Activated CD8-positive, alpha-beta memory T cell treated with anti-CD3 and anti-CD28 coated beads, Interleukin-2, amount 10 ng/mL, durations not matched to agents 7 days and 5 days (primary cell): ENCODE results near the gene CA7. TPM values are rescaled to one million over a fixed set of nuclear protein-coding genes. Genes with fewer than 3 reads are reported as not detected.
"Not testable (repeated sequence)": the region's sequence is repeated elsewhere in the genome, so short reads cannot be mapped to it uniquely, and the experiment has no call there.

ENCODE experiments used
- ATAC-seq: fragments of 150-1000 bp; cut with Tn5 transposase; one replicate; pipeline ENCODE4 v1.10.0; 2021; ENCODE audit warnings: moderate library complexity
- CTCF ChIA-PET: fragments of 350-600 bp; sonication (Branson Sonifier 250); formaldehyde crosslinking; loops from one replicate; lab custom pipeline; 2021; ENCODE audit warnings: antibody characterized with exemption; lab: Charles Lee
- DNase-seq: peaks from one replicate; pipeline ENCODE4 v3.0.0-alpha.2; 2020
- H3K27ac Mint-ChIP-seq: one replicate; pipeline ENCODE4 v1.8.0; 2021; ENCODE audit warnings: mild to moderate bottlenecking, mixed read lengths
- H3K27me3 Mint-ChIP-seq: one replicate; pipeline ENCODE4 v1.8.0; 2021; ENCODE audit warnings: mixed read lengths
- H3K36me3 Mint-ChIP-seq: one replicate; pipeline ENCODE4 v1.8.0; 2021; ENCODE audit warnings: mild to moderate bottlenecking, mixed read lengths
- H3K4me1 Mint-ChIP-seq: one replicate; pipeline ENCODE4 v1.8.0; 2021; ENCODE audit warnings: mixed read lengths
- H3K4me3 Mint-ChIP-seq: one replicate; pipeline ENCODE4 v1.8.0; 2021; ENCODE audit warnings: mild to moderate bottlenecking, moderate library complexity, mixed read lengths
- H3K9me3 Mint-ChIP-seq: one replicate; pipeline ENCODE4 v1.8.0; 2022; ENCODE audit warnings: low read depth, mixed read lengths
- total RNA-seq, 2 experiments: library from RNA; stranded (reverse); gene quantifications; one replicate each; pipeline ENCODE4 v1.2.3, GENCODE V29; 2021

CA7 gene
- total RNA-seq, 2 experiments from 2014 or later: not detected

DNA sequence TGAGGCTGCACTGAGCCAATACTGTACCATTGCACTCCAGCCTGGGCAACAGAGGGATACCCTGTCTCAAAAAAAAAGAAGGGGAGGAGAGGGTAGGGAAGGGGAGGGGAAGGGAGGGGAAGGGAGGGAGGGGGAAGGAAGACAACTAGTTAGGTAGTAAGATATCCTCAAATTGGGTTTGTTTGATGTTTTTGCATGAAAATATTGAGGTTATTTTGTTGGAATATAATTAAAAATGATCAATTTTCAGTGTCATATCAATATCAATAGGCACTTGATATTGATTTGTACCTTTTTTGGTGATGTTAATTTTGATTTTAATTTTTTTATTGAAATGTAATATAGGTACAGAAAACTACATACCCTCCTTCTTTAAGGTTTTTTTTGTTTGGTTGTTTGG is 19.5 kb downstream of the CA7 start:
- CTCF ChIA-PET: interaction anchor here (0.7 kb wide), 1 partner anchor 9 kb away, joined by 3 read pairs; no protein-coding TSS in a partner anchor
- Mint-ChIP-seq H3K36me3 (no peaks in the 10 kb centered on the region), H3K4me1 (peaks cover 2% of the 10 kb centered on the region), H3K27ac (no peak overlapping the region), H3K4me3 (no peak overlapping the region), H3K27me3 (no peaks in the 10 kb centered on the region), H3K9me3 (no peaks in the 10 kb centered on the region)
- ATAC-seq (no peak), DNase-seq (no peak)

DNA sequence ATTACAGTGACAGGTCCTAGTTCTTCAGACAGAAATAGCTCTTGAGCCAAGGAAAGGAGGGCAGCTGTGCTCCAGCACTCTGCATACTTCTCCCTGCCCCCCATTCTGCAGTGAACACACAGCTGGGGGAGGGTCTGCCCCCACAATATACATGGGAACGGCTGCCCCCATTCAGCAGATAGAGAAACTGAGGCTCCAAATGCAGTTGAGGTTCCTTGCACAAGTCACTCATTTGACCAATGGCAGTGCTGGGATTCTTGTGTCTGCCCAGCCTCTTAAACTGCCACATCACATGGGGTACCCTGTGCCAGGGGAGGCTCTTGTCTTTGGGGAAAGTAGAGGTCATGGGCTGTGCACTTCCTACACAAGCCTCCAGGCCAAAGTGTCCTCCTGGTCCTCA is 25.2 kb downstream of the CA7 start:
- CTCF ChIA-PET: interaction anchor here (1.3 to 7.2 kb wide), 11 partner anchors 11 to 463 kb away, joined by 6 to 160 read pairs (median 24); partner anchors contain the start of genes CA7, CDH16, NAE1 and PDP2
- H3K9me3 Mint-ChIP-seq: no peaks in the 10 kb centered on the region
- ATAC-seq (no peak), DNase-seq (no peak)
- no peaks in the 10 kb centered on the region for H3K36me3 Mint-ChIP-seq
- no peak overlapping the region for H3K4me3 Mint-ChIP-seq
- no peaks in the 10 kb centered on the region for H3K27me3 Mint-ChIP-seq
- peaks cover 27% of the 10 kb centered on the region for H3K4me1 Mint-ChIP-seq
- H3K27ac Mint-ChIP-seq: no peak overlapping the region

DNA sequence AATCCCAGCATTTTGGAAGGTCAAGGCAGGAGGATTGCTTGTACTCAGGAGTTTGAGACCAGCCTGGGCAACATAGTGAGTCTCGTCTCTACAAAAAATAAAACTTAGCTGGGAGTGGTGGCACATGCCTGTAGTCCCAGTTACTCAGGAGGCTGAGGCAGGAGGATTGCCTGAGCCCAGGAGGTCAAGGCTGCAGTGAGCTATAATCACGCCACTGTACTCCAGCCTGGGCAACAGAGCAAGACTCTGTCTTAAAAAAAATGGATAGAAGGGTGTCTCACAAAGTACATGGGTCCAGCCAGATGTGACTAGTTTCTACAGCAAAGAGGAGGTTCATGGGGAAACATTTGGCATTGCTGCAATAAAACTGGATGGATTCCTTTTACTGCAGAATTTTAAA is 27.1 kb downstream of the CA7 start:
- DNase-seq, ATAC-seq, H3K9me3 Mint-ChIP-seq, H3K36me3 Mint-ChIP-seq, H3K27ac Mint-ChIP-seq, H3K4me3 Mint-ChIP-seq, H3K27me3 Mint-ChIP-seq: not testable (repeated sequence)
- peaks cover 45% of the 10 kb centered on the region for H3K4me1 Mint-ChIP-seq
- CTCF ChIA-PET: interaction anchor here (0.7 to 7.2 kb wide), 4 partner anchors 9 to 57 kb away, joined by 3 to 160 read pairs (median 4); partner anchors contain the start of genes NAE1 and PDP2

DNA sequence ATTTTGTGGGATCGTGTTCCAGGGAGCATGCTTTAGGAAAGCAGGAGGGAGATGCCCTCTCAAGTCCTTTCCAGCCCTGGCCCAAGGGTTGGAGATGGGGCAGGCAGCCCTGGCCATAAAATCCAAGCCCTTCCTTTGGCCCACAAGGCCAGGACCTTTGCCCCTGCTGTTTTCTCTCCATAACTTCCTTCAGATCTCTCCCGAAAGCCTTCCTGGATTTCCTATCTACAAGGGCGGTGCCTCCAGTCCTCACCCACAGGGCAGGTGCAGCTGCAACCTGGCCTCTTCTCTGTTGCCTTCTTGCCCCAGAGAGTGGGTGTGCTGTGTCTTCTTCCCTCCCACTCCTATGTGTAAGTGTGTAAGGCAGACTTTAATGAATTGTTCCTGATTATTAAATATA is 27.6 kb downstream of the CA7 start:
- Mint-ChIP-seq H3K9me3 (no peaks in the 10 kb centered on the region), H3K27me3 (no peaks in the 10 kb centered on the region), H3K4me3 (no peak overlapping the region), H3K36me3 (peaks cover 1% of the 10 kb centered on the region), H3K4me1 (peaks cover 48% of the 10 kb centered on the region), H3K27ac (peak overlapping the region; percentile 9)
- CTCF ChIA-PET: interaction anchor here (1.4 to 7.2 kb wide), 12 partner anchors 12 to 221 kb away, joined by 3 to 160 read pairs (median 8); partner anchors contain the start of gene NAE1
- ATAC-seq: no peak
- no peak for DNase-seq

DNA sequence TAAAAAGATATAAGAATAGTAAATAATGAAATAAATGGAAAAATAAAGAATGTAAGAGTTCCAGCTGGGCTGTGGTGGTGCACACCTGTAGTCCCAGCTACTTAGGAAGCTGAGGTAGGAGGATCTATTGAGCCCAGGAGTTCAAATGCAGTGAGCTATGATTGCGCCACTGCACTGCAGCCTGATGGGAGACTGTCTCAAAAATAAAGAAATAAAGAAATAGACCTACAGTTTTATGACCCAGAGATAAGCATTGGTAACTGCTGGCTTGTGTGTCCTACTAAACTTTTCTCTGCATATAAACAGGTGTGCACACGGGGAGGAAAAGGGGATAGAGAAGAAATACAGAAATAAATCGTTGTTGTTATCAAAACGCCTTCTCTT is 28.3 kb downstream of the CA7 start:
- H3K4me3 Mint-ChIP-seq: peak overlapping the region; percentile 78
- no peaks in the 10 kb centered on the region for H3K27me3 Mint-ChIP-seq
- H3K36me3 Mint-ChIP-seq: peaks cover 1% of the 10 kb centered on the region
- CTCF ChIA-PET: interaction anchor here (0.9 to 4.1 kb wide), 31 partner anchors 9 to 465 kb away, joined by 3 to 63 read pairs (median 5); partner anchors contain the start of genes CIAO2B, DYNC1LI2, NAE1 and RRAD
- no peaks in the 10 kb centered on the region for H3K9me3 Mint-ChIP-seq
- DNase-seq (no peak), ATAC-seq (no peak)
- peak overlapping the region; percentile 92 for H3K27ac Mint-ChIP-seq
- H3K4me1 Mint-ChIP-seq: peaks cover 51% of the 10 kb centered on the region

DNA sequence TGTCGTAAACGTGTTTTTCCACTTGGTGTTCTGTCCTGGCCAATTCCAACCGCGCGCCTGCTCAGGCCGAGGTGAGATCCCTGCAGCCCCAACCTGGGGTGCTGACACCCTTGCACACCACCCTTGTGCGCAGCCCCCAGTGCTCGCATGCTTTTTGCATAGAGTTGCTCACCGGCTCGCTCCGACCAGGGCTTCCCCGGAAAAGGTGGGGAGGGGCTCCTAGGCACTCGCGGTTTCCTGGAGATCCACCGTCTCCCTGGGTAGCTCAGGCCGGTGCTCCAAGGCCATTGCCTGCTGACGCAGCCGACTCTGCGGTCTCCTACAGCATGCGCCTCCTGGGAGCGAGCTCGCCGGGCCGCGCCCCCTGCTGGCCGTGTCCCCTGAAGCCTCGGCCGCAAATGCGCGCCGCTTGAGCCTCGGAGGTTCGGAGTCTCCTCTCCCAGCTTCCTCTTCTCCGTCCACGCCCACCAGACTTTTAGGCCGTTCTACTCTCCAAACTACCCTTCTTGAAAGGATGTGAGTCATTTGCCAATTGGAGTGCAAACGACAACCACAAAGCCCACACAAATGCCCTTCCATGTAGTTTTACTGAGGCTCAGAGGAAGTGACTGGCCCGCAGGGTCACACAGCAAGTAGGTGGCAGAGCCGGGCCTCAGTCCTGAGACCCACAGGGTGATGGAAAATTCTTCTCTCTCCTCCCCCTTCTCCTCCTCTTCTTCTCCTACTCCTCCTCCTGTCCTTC is 28.9 kb downstream of the CA7 start:
- ATAC-seq (peak; percentile 89), DNase-seq (peak; percentile 99)
- Mint-ChIP-seq H3K9me3 (no peaks in the 10 kb centered on the region), H3K27ac (peak overlapping the region; percentile 92), H3K4me3 (peak overlapping the region; percentile 78), H3K36me3 (peaks cover 1% of the 10 kb centered on the region), H3K4me1 (peaks cover 54% of the 10 kb centered on the region), H3K27me3 (no peaks in the 10 kb centered on the region)
- CTCF ChIA-PET: interaction anchor here (0.8 to 4.1 kb wide), 33 partner anchors 9 to 465 kb away, joined by 3 to 63 read pairs (median 5); partner anchors contain the start of genes CIAO2B, DYNC1LI2, NAE1 and RRAD

DNA sequence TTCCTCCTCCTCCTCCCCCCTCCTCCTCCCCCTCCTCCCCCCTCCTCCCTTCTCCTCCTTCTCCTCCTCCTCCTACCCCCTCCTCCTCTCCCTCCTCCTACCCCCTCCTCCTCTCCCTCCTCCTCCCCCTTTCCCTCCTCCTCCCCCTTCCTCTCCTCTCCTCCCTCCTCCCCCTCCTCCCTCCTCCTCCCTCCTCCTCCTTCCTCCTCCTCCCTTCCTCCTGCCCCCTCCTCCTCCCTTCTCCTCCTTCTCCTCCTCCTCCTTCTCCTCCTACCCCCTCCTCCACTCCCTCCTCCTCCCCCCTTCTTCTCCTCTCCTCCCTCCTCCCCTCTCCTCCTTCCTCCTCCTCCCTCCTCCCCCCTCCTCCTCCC is 29.5 kb downstream of the CA7 start:
- no peaks in the 10 kb centered on the region for H3K27me3 Mint-ChIP-seq
- peaks cover 1% of the 10 kb centered on the region for H3K36me3 Mint-ChIP-seq
- H3K9me3 Mint-ChIP-seq: no peaks in the 10 kb centered on the region
- peak overlapping the region; percentile 95 for H3K27ac Mint-ChIP-seq
- CTCF ChIA-PET: interaction anchor here (0.8 to 4.1 kb wide), 32 partner anchors 8 to 466 kb away, joined by 3 to 63 read pairs (median 5); partner anchors contain the start of genes CIAO2B, DYNC1LI2, NAE1 and RRAD
- no peak overlapping the region for H3K4me3 Mint-ChIP-seq
- H3K4me1 Mint-ChIP-seq: peaks cover 60% of the 10 kb centered on the region
- DNase-seq: no peak
- no peak for ATAC-seq

DNA sequence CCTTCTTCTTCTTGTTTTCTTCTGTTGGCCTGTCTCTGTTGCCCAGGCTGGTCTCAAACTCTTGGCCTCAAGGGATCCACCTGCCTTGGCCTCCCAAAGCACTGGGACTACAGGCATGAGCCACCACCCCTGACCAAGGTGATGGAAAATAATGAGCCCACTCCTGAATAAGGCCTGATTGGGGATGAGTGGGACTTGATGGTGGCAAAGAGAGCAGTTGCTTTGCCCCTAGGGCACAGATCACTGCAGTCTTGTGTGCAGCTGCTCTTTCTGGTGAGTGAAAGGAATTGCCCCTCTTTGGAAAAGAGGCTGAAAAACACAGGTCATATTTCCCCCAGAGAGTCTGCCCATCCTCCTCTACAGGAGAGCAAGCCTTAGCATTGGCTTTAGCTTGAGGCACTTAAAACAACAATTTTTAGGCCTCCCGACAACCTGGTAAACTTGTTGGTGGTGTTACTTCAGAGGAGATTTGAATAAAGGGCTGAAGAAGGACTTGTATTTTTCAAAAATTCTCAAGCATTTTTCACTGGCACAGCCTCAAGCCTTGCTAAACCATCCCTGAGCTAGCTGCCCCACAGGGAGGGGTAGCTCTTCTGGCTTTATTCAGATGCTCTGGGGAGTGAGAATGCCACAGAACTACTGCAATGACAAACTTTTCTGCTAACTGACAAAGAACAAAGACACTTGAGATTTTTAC is 30.0 kb downstream of the CA7 start:
- Mint-ChIP-seq H3K9me3 (no peaks in the 10 kb centered on the region), H3K27me3 (no peaks in the 10 kb centered on the region), H3K36me3 (peaks cover 1% of the 10 kb centered on the region), H3K27ac (peak overlapping the region; percentile 95), H3K4me1 (peaks cover 63% of the 10 kb centered on the region), H3K4me3 (peak overlapping the region; percentile 43)
- ATAC-seq (peak; percentile 18), DNase-seq (peak; percentile 66)
- CTCF ChIA-PET: interaction anchor here (0.7 to 4.1 kb wide), 8 partner anchors 12 to 281 kb away, joined by 3 to 63 read pairs (median 4); partner anchors contain the start of gene NAE1

DNA sequence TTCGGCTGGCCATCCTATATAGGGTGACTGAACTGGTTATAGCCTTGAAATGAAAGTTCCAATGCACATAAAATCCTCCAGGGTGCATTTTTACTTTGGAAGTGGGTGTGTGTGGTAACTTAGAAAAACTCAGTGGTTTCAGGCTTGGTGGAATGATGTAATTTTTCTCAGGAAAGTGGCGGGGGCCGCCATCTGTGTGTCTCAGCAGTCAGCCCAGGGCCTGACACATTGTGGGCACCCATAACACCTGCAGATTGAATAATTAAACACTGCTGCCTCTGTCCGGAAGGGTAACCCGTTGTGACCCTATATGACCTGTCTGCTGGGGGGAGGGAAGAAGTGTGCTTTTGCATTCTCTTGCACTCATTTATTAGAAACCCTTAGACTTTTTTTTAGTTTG is 33.9 kb downstream of the CA7 start:
- CTCF ChIA-PET: interaction anchor here (1.4 to 1.6 kb wide), 2 partner anchors 10 to 47 kb away, joined by 7 to 8 read pairs; partner anchors contain the start of gene NAE1
- DNase-seq (peak; percentile 71), ATAC-seq (no peak)
- Mint-ChIP-seq H3K4me1 (peaks cover 74% of the 10 kb centered on the region), H3K27ac (peak overlapping the region; percentile 67), H3K36me3 (peaks cover 5% of the 10 kb centered on the region), H3K4me3 (no peak overlapping the region), H3K9me3 (no peaks in the 10 kb centered on the region), H3K27me3 (no peaks in the 10 kb centered on the region)

DNA sequence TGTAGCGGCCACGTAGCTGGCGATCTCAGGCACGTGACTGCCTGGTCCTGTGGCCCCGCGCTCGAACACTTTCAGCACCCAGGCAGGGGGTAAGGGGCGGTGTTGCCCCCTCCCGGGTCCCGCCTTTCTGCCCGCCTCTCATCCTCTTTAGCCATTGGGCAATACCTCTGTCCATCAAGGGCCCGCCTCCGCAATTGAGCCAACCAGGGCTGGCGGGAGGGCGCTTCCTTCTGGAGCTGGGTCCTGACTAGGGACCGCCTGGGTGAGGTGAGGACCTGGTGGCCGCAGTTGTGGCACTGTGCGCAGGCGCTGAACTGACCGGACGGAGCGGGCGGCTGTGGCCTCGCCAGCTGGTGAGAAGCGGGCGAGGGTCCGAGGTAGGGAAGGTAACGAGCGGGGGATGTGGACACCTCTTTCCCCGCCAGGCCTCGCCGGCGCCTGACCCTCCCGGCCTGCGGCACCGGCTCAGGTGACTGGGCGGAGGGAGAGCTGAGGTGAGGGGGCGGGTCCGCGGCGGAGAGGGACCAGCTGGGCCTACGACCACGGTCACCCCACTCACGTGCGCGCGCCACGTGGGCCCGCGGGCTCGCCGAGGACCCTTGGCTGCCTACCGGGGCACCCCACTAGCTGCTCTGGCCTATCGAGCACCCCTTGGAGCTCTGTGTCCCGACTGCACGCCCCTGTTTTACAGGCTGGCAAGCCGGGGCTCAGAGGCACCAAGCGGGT is 36.2 kb downstream of the CA7 start, which contains the start of gene PDP2:
Gene PDP2 (plus strand): TSS at position 228 of the 726 bp plus-strand sequence. CDS start 3,770 bp downstream, outside the sequence.
- CTCF ChIA-PET: interaction anchor here (0.6 to 3.8 kb wide), 21 partner anchors 8 to 641 kb away, joined by 3 to 28 read pairs (median 5); partner anchors contain the start of genes CES3, CIAO2B, DYNC1LI2 and FBXL8
- Mint-ChIP-seq H3K27me3 (no peaks in the 10 kb centered on the region), H3K4me3 (peak within 1 kb of the TSS; percentile 99), H3K4me1 (peaks cover 65% of the 10 kb centered on the region), H3K9me3 (no peaks in the 10 kb centered on the region), H3K36me3 (peaks cover 15% of the 10 kb centered on the region), H3K27ac (peak within 1 kb of the TSS; percentile 97)
- DNase-seq: peak; percentile 97
- ATAC-seq: peak; percentile 98

DNA sequence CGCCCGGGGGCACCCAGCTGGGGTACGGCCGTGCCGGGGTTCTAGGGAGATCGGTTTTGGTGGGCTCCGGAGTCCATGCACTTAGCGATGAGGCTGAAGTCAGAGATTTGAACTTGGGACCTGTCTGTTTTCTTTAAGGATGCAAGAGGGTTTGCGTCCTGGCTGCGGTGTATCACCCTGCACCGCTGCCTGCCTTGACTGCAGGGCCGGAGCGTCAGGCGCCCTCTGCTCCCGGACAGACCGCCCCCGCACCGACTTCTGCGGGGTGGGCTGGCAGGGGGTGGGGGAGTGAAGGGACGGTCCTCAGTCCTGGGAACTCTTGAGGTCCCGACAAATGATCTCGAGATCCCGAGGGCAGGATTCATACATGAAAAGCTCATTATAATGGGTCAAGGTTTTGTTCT is 36.8 kb downstream of the CA7 start:
- H3K4me1 Mint-ChIP-seq: peaks cover 66% of the 10 kb centered on the region
- H3K9me3 Mint-ChIP-seq: no peaks in the 10 kb centered on the region
- DNase-seq (peak; percentile 59), ATAC-seq (peak; percentile 5)
- H3K4me3 Mint-ChIP-seq: peak overlapping the region; percentile 99
- peaks cover 19% of the 10 kb centered on the region for H3K36me3 Mint-ChIP-seq
- peak overlapping the region; percentile 62 for H3K27ac Mint-ChIP-seq
- CTCF ChIA-PET: interaction anchor here (0.6 to 3.8 kb wide), 20 partner anchors 8 to 640 kb away, joined by 3 to 28 read pairs (median 6); partner anchors contain the start of genes CES3, CIAO2B, DYNC1LI2 and FBXL8
- no peaks in the 10 kb centered on the region for H3K27me3 Mint-ChIP-seq

DNA sequence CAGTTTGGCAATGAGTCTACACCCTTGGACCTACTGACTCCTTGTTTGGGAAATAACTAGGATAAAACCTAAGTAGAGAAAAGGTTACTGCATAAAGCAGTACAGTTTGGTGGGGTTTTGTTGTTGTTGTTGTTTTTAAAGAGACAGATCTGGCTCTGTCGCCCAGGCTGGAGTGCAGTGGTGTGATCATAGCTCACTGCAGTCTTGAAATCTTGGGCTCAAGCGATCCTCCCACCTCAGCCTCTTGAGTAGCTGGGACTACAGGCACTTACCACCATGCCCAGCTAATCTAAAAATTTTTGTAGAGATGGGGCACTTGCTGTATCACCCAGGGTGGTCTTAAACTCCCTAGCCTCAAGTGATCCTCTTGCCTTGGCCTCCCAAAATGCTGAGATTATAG is 37.3 kb downstream of the CA7 start:
- ATAC-seq (no peak), DNase-seq (no peak)
- CTCF ChIA-PET: interaction anchor here (0.6 to 3.8 kb wide), 12 partner anchors 9 to 273 kb away, joined by 3 to 28 read pairs (median 10); partner anchors contain the start of genes CIAO2B and NAE1
- H3K4me3 Mint-ChIP-seq: peak overlapping the region; percentile 99
- peaks cover 64% of the 10 kb centered on the region for H3K4me1 Mint-ChIP-seq
- no peaks in the 10 kb centered on the region for H3K9me3 Mint-ChIP-seq
- peaks cover 18% of the 10 kb centered on the region for H3K36me3 Mint-ChIP-seq
- no peaks in the 10 kb centered on the region for H3K27me3 Mint-ChIP-seq
- H3K27ac Mint-ChIP-seq: peak overlapping the region; percentile 25
